Esophagus squamous epithelium (tissue), 5 donors: ENCODE results near the gene MRM3. TPM values are rescaled to one million over a fixed set of nuclear protein-coding genes. Genes with fewer than 3 reads are reported as not detected.
"Not testable (repeated sequence)": the region's sequence is repeated elsewhere in the genome, so short reads cannot be mapped to it uniquely, and the experiment has no call there.

Source experiments
- DNase-seq: peaks from one replicate; lab custom pipeline; 2025; lab: John Stamatoyannopoulos, UW
- H3K27ac ChIP-seq, 4 donors: fragments of 200-600 bp; sonication (generic); one replicate each; pipeline ENCODE4 v1.5.1; 2016 to 2019; ENCODE audit warnings: mild to moderate bottlenecking in 1 of 4
- H3K27me3 ChIP-seq, 4 donors: fragments of 200-600 bp; sonication (generic); 1 replicate in 3 of 4; 2 replicates in 1 of 4; pipeline versions ENCODE4 v1.5.1 to v1.6.0; 2017 to 2021; ENCODE audit warnings: antibody characterized with exemption in 1 of 4
- H3K36me3 ChIP-seq, 3 donors: fragments of 200-600 bp; sonication (generic); one replicate each; pipeline ENCODE4 v1.5.1; 2016 to 2019
- H3K4me1 ChIP-seq, 3 donors: fragments of 200-600 bp; sonication (generic); one replicate each; pipeline ENCODE4 v1.5.1; 2017 to 2019
- H3K4me3 ChIP-seq, 4 donors: fragments of 200-600 bp; sonication (generic); 1 replicate in 3 of 4; 2 replicates in 1 of 4; pipeline ENCODE4 v1.5.1; 2016 to 2019; ENCODE audit warnings: mild to moderate bottlenecking in 2 of 4, moderate library complexity in 1 of 4
- H3K9me3 ChIP-seq, 3 donors: fragments of 200-600 bp; sonication (generic); one replicate each; pipeline ENCODE4 v1.5.1; 2016 to 2019
- POLR2A ChIP-seq, 4 donors: fragments of 450-650 bp; IDR thresholded peaks; one replicate each; pipeline ENCODE4 v1.6.1; 2017; ENCODE audit warnings: antibody characterized with exemption in 4 of 4, mild to moderate bottlenecking in 4 of 4, moderate library complexity in 3 of 4
- WGBS, 2 donors: methylation state at CpG; one replicate each; pipeline ENCODE4 v1.1.5; 2018; 5-methylcytosine and 5-hydroxymethylcytosine counted together
- intact Hi-C: fragments of 100-400 bp; cut with DNase I; formaldehyde crosslinking; loops from one replicate; pipeline ENCODE4 v1.15.0; 2022
- total RNA-seq, 4 donors: library from RNA; depleted of rRNA; stranded (reverse); fragments of >200 nt; gene quantifications; one replicate each; pipeline ENCODE4 v1.1.0, GENCODE V29; 2016
- TF ChIP-seq, protein P1 (sequence below), 6 experiments: fragments of 450-650 bp in 4 of 6; fragments of 200-600 bp in 2 of 6; sonication (generic) in 2 of 6; IDR thresholded peaks; one replicate each; pipeline ENCODE4 v1.5.1; 2016 to 2019; ENCODE audit warnings: antibody characterized with exemption in 6 of 6, mild to moderate bottlenecking in 4 of 6, moderate library complexity in 4 of 6
- donor health status: DM: yes; HTN: yes; CAD: no.

MRM3 gene
- total RNA-seq, 4 donors from 2014 or later, result 15.7 to 25.7 (median 18.7) TPM

DNA sequence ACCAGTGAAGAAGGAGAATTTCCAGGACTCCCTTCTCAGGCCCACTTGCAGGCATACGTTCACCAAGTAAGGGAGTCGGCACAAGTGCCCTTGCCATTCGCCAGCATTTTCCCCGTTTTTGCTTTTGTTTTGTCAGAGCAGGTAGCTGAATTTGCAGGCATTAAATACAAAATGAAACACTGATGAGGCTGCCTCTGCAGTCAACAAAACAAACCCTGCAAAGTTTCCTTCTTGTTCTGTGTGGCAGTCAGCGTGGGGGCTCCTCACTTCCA lies 7.9 kb upstream of the MRM3 start:
- Histone ChIP-seq H3K27ac (no peak overlapping the region), H3K36me3 (peaks cover 20 to 96% (median 54%) of the 10 kb centered on the region in 3 donors), H3K4me1 (no peaks in the 10 kb centered on the region), H3K9me3 (no peaks in the 10 kb centered on the region), H3K27me3 (no peaks in the 10 kb centered on the region), H3K4me3 (no peak overlapping the region)
- no peak for TF ChIP-seq POLR2A (IDR thresholded peaks at IDR 0.05)
- TF ChIP-seq, protein P1, sequence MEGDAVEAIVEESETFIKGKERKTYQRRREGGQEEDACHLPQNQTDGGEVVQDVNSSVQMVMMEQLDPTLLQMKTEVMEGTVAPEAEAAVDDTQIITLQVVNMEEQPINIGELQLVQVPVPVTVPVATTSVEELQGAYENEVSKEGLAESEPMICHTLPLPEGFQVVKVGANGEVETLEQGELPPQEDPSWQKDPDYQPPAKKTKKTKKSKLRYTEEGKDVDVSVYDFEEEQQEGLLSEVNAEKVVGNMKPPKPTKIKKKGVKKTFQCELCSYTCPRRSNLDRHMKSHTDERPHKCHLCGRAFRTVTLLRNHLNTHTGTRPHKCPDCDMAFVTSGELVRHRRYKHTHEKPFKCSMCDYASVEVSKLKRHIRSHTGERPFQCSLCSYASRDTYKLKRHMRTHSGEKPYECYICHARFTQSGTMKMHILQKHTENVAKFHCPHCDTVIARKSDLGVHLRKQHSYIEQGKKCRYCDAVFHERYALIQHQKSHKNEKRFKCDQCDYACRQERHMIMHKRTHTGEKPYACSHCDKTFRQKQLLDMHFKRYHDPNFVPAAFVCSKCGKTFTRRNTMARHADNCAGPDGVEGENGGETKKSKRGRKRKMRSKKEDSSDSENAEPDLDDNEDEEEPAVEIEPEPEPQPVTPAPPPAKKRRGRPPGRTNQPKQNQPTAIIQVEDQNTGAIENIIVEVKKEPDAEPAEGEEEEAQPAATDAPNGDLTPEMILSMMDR (IDR thresholded peaks at IDR 0.05), result no peak
- no peak for DNase-seq
- intact Hi-C loops, result no loop called here
- 81 to 95% methylated on average over 5 of the region's 5 CpGs for WGBS, 2 donors

- Histone ChIP-seq H3K27me3 (no peaks in the 10 kb centered on the region), H3K36me3 (peaks cover 7 to 59% (median 35%) of the 10 kb centered on the region in 3 donors), H3K4me1 (peaks cover 11 to 19% (median 12%) of the 10 kb centered on the region in 3 donors), H3K4me3 (no peak overlapping the region), H3K9me3 (no peaks in the 10 kb centered on the region), H3K27ac (no peak overlapping the region)
- 91 to 94% methylated on average over 11 of the region's 11 CpGs for WGBS, 2 donors
- TF ChIP-seq, protein P1 (IDR thresholded peaks at IDR 0.05), result no peak
- TF ChIP-seq POLR2A (IDR thresholded peaks at IDR 0.05), result no peak
- DNase-seq, result no peak
- intact Hi-C loops, result no loop called here
These were observed 4.1 kb upstream of the MRM3 start for GRCh38 chr17:778096-778495.

DNA sequence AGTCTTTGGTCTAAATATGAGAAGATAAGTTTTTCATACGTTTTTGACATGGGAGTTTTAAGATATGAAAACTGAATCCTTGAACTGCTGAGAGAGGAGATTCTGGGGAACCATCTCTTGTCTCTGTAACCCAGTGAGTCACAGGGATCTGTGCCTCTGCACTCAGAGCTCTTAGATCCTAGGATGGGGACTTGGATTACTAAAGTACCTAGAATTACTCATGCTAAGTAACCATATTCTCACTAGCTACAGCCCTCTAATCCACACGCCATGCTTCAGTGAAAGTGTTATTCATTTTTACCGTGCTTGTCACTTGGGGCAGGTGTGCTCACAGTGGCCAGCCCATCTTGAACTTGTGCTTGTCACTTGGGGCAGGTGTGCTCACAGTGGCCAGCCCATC lies 2.0 kb downstream of the MRM3 start:
- TF ChIP-seq POLR2A (IDR thresholded peaks at IDR 0.05), result no peak
- TF ChIP-seq, protein P1 (IDR thresholded peaks at IDR 0.05), result no peak
- peak overlapping the region in 2 of 4 donors; percentile 49 to 97 for H3K27ac ChIP-seq
- H3K4me1 ChIP-seq, result peaks cover 27 to 59% (median 28%) of the 10 kb centered on the region in 3 donors
- intact Hi-C loops, result no loop called here
- WGBS, 2 donors, result 44 to 58% methylated on average over 3 of the region's 3 CpGs
- no peak for DNase-seq
- H3K4me3 ChIP-seq, result no peak overlapping the region
- H3K9me3 ChIP-seq, result no peaks in the 10 kb centered on the region
- peaks cover 0 to 33% (median 0%) of the 10 kb centered on the region in 3 donors for H3K36me3 ChIP-seq
- H3K27me3 ChIP-seq, result no peaks in the 10 kb centered on the region

GRCh38 chr17:785901-786300 lies 3.7 kb downstream of the MRM3 start:
- 93 to 96% methylated on average over 5 to 7 of the region's 7 CpGs for WGBS, 2 donors
- H3K9me3 ChIP-seq, H3K4me3 ChIP-seq, DNase-seq, intact Hi-C loops, H3K27ac ChIP-seq, H3K27me3 ChIP-seq: not testable (repeated sequence)
- Histone ChIP-seq H3K36me3 (peaks cover 0 to 42% (median 0%) of the 10 kb centered on the region in 3 donors), H3K4me1 (peaks cover 26 to 68% (median 27%) of the 10 kb centered on the region in 3 donors)

DNA sequence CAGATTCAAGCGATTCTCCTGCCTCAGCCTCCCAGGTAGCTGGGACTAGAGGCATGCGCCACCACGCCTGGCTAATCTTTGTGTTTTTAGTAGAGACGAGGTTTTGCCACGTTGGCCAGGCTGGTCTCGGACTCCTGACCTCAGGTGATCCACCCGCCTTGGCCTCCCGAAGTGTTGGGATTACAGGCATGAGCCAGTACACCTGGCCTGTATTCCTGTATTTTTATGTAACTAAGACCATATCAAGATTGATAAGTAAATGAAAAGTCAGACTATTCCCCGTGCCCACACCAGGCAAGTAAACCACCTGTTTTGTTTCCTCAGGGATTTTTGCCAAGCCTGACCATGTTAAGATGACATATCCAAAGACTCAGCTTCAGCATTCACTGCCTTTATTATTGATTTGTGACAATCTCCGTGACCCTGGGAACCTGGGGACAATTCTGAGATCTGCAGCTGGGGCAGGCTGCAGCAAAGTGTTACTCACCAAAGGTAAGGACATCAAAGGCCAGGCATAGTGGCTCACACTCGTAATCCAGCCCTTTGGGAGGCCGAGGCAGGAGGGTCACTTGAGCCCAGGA lies 5.6 kb downstream of the MRM3 start:
- DNase-seq, result no peak
- 86 to 94% methylated on average over 12 of the region's 12 CpGs for WGBS, 2 donors
- H3K36me3 ChIP-seq, result peaks cover 0 to 58% (median 12%) of the 10 kb centered on the region in 3 donors
- no peak overlapping the region for H3K4me3 ChIP-seq
- peak overlapping the region in 3 of 4 donors; percentile 85 to 95 (median 85) for H3K27ac ChIP-seq
- H3K27me3 ChIP-seq, result no peaks in the 10 kb centered on the region
- no peaks in the 10 kb centered on the region for H3K9me3 ChIP-seq
- TF ChIP-seq, protein P1 (IDR thresholded peaks at IDR 0.05), result no peak
- TF ChIP-seq POLR2A (IDR thresholded peaks at IDR 0.05), result no peak
- intact Hi-C loops, result no loop called here
- H3K4me1 ChIP-seq, result peaks cover 18 to 77% (median 20%) of the 10 kb centered on the region in 3 donors
